GM23248 (cell line): Measurements from ENCODE around the gene TEX261.

Experiments
- EZH2 ChIP-seq: fragments of 200-600 bp; sonication (generic); IDR thresholded peaks from 2 replicates; pipeline ENCODE4 v1.6.1; 2018; ENCODE audit warnings: antibody characterized with exemption, mild to moderate bottlenecking; ENCODE audit not compliant: insufficient read depth, poor library complexity, severe bottlenecking
- EZH2phosphoT487 ChIP-seq: fragments of 200-600 bp; sonication (generic); IDR thresholded peaks from 2 replicates; pipeline ENCODE4 v1.6.1; 2018; ENCODE audit warnings: antibody characterized with exemption, moderate library complexity, mild to moderate bottlenecking, low read depth; ENCODE audit not compliant: insufficient read depth

DNA sequence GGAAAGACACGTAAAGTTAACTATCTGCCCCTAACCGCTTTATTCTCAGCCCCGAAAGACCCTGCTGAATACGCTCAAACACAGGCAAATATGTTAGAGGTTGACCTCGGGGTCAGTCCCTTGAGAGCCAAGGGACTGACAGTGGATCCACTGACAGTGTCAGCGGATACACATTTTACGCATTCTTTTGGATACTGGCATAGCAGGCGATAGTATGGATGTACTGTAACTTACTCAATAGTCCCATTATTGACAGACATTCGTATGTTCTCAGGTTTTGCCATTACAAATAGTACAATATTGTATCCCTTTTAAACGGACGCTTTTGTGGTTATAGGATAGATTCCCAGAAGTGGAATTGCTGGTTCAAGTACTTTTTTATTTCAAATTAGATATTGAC, 45.6 kb downstream of the TEX261 start:
- TF ChIP-seq EZH2phosphoT487 = no peak
- TF ChIP-seq EZH2 = no peak
